ENCODE measurements around the gene METTL16. TPM values are rescaled to one million over a fixed set of nuclear protein-coding genes. Genes with fewer than 3 reads are reported as not detected.

The METTL16 gene
- total RNA-seq, 1 experiment from 2014 or later, result 37.6 TPM

DNA sequence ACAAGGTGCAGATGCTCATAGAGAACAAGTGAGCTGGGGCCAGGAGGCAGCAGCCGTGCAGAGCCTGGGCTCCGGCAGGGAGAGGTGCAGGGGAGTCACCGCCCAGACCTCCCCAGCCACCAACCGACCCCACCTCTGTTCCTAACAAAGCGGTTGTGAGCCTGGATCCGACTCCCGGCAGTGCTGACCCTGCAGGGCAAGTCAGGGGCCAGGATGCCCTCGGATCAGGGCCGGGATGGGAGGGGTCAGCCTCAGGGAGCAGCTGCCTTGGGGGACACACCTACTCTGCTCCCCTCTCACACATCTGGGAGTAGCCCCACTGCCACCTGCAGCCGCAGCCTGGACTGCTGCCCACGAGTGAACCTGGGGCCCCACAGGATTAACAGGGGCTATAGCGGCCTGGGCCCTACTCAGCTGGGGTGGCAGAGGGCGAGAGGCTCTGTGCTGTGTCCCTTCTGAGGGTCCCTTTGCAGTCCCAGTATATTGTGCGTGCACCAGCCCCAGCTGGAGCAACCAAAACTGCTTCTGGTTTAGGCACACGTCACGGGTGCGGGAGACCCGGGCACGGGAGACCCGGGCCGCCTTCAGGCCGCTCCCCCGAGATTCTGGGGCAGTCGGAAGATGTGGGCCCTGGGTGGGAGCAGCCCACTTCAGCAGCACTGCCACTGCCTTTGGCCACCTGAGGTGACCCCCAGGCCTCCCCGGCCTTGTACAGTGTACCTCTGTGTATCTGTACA lies 132.0 kb downstream of the METTL16 start:
- Histone ChIP-seq H4K20me1 (ENCODE audit: insufficient read depth) (no peaks in the 10 kb centered on the region), H3K4me2 (ENCODE audit: low read length) (no peak overlapping the region), H3K27me3 (ENCODE audit: insufficient read depth, low read length) (no peaks in the 10 kb centered on the region), H3K9me3 (ENCODE audit: control insufficient read depth in 1 of 2, insufficient read depth in 1 of 2, low read depth in 1 of 2, low read length in 2 of 2) (no peaks in the 10 kb centered on the region), H3K27ac (ENCODE audit: low read depth, low read length) (no peak overlapping the region), H3K4me1 (ENCODE audit: control insufficient read depth in 1 of 2, insufficient read depth in 2 of 2, low read length in 2 of 2) (peaks cover 0 to 8% of the 10 kb centered on the region in 2 experiments; a peak in 1 of 4 replicates), H3K4me3 (replicated peaks in 1 of 2; ENCODE audit: low read depth in 1 of 2, low read length in 2 of 2) (no peak overlapping the region), H3K9me2 (ENCODE audit: insufficient read depth) (no peaks in the 10 kb centered on the region), H3K36me3 (ENCODE audit: control insufficient read depth in 1 of 2, insufficient read depth in 2 of 2, low read length in 2 of 2) (peaks cover 3 to 4% of the 10 kb centered on the region in 2 experiments; a peak in 3 of 4 replicates), H3K79me2 (ENCODE audit: insufficient read depth, low read length) (no peaks in the 10 kb centered on the region), H3K9ac (ENCODE audit: low read length) (no peak overlapping the region), H2AFZ (ENCODE audit: low read depth, low read length, poor library complexity, severe bottlenecking) (no peak overlapping the region)
- intact Hi-C loops (cut with micrococcal nuclease), result no loop called here
- POLR2A ChIA-PET, result no interaction called here
- BruUV-seq (replicated peaks), result no TSS peak
- TF ChIP-seq POLR2AphosphoS5 (IDR thresholded peaks at IDR 0.05; ENCODE audit: low read depth, low read length) (0 out of 2 replicates have a peak, but pooled peaks have one; percentile 14), ZBTB33 (IDR thresholded peaks at IDR 0.05; ENCODE audit: extremely low read depth, insufficient replicate concordance, low read length) (no peak)
- no peak for ATAC-seq
- CTCF ChIA-PET, result interaction anchor here (1.0 to 6.3 kb wide), 2 partner anchors 36 to 38 kb away, joined by 3 to 351 read pairs; no protein-coding TSS in a partner anchor
- no peak for DNase-seq (ENCODE audit: low read depth, low spot score)
- RAD21 ChIA-PET (ENCODE audit: low non-redundant PET in 1 of 2, low total read pairs in 2 of 2, uncharacterized antibody in 2 of 2, unreplicated experiment in 2 of 2), result no interaction called here

GRCh38 chr17:2378905-2379304 lies 132.8 kb downstream of the METTL16 start:
- Histone ChIP-seq H3K27me3 (ENCODE audit: insufficient read depth, low read length) (no peaks in the 10 kb centered on the region), H3K9me3 (ENCODE audit: control insufficient read depth in 1 of 2, insufficient read depth in 1 of 2, low read depth in 1 of 2, low read length in 2 of 2) (no peaks in the 10 kb centered on the region), H3K4me3 (replicated peaks in 1 of 2; ENCODE audit: low read depth in 1 of 2, low read length in 2 of 2) (no peak overlapping the region), H2AFZ (ENCODE audit: low read depth, low read length, poor library complexity, severe bottlenecking) (no peak overlapping the region), H3K27ac (ENCODE audit: low read depth, low read length) (no peak overlapping the region), H3K4me2 (ENCODE audit: low read length) (no peak overlapping the region), H3K9me2 (ENCODE audit: insufficient read depth) (no peaks in the 10 kb centered on the region), H3K9ac (ENCODE audit: low read length) (no peak overlapping the region), H3K79me2 (ENCODE audit: insufficient read depth, low read length) (no peaks in the 10 kb centered on the region), H4K20me1 (ENCODE audit: insufficient read depth) (no peaks in the 10 kb centered on the region), H3K36me3 (ENCODE audit: control insufficient read depth in 1 of 2, insufficient read depth in 2 of 2, low read length in 2 of 2) (peaks cover 3 to 4% of the 10 kb centered on the region in 2 experiments; a peak in 3 of 4 replicates), H3K4me1 (ENCODE audit: control insufficient read depth in 1 of 2, insufficient read depth in 2 of 2, low read length in 2 of 2) (peaks cover 0 to 8% of the 10 kb centered on the region in 2 experiments; a peak in 1 of 4 replicates)
- BruUV-seq (replicated peaks), result no TSS peak
- POLR2A ChIA-PET, result no interaction called here
- CTCF ChIA-PET, result interaction anchor here (1.0 kb wide), 1 partner anchor 37 kb away, joined by 3 read pairs; no protein-coding TSS in a partner anchor
- ATAC-seq, result no peak
- RAD21 ChIA-PET (ENCODE audit: low non-redundant PET in 1 of 2, low total read pairs in 2 of 2, uncharacterized antibody in 2 of 2, unreplicated experiment in 2 of 2), result no interaction called here
- no peak for DNase-seq (ENCODE audit: low read depth, low spot score)
- intact Hi-C loops (cut with micrococcal nuclease), result no loop called here
- TF ChIP-seq CBX3 (IDR thresholded peaks at IDR 0.05; ENCODE audit: low read depth) (no peak), TCF7L2 (IDR thresholded peaks at IDR 0.05; ENCODE audit: borderline replicate concordance, extremely low read depth, insufficient read depth, insufficient read length) (no peak), ELF1 (IDR thresholded peaks at IDR 0.05; ENCODE audit: borderline replicate concordance, low read depth) (no peak), MAX (IDR thresholded peaks at IDR 0.05) (no peak), FOSL1 (IDR thresholded peaks at IDR 0.05; ENCODE audit: low read depth) (no peak), POLR2AphosphoS5 (IDR thresholded peaks at IDR 0.05; ENCODE audit: low read depth, low read length) (no peak), SIN3A (IDR thresholded peaks at IDR 0.05; ENCODE audit: low read depth) (no peak), JUND (IDR thresholded peaks at IDR 0.05) (no peak), CEBPB (IDR thresholded peaks at IDR 0.05; ENCODE audit: low read depth) (no peak), ZFX (IDR thresholded peaks at IDR 0.05) (no peak), EGR1 (IDR thresholded peaks at IDR 0.05; ENCODE audit: low read depth) (no peak), RAD21 (IDR thresholded peaks at IDR 0.05; ENCODE audit: low read depth) (no peak), POLR2A (IDR thresholded peaks at IDR 0.05; ENCODE audit: borderline replicate concordance, extremely low read depth, insufficient read depth, insufficient read length) (no peak)
- TF ChIP-seq, protein P1, sequence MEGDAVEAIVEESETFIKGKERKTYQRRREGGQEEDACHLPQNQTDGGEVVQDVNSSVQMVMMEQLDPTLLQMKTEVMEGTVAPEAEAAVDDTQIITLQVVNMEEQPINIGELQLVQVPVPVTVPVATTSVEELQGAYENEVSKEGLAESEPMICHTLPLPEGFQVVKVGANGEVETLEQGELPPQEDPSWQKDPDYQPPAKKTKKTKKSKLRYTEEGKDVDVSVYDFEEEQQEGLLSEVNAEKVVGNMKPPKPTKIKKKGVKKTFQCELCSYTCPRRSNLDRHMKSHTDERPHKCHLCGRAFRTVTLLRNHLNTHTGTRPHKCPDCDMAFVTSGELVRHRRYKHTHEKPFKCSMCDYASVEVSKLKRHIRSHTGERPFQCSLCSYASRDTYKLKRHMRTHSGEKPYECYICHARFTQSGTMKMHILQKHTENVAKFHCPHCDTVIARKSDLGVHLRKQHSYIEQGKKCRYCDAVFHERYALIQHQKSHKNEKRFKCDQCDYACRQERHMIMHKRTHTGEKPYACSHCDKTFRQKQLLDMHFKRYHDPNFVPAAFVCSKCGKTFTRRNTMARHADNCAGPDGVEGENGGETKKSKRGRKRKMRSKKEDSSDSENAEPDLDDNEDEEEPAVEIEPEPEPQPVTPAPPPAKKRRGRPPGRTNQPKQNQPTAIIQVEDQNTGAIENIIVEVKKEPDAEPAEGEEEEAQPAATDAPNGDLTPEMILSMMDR (IDR thresholded peaks at IDR 0.05 in 2 of 3, conservative IDR thresholded peaks at IDR 0.05 in 1 of 3; ENCODE audit: borderline replicate concordance in 1 of 3, insufficient read depth in 1 of 3, low read depth in 2 of 3, low read length in 2 of 3), result no peak

Data from HCT116 (cell line).